Measurements from ENCODE around the gene SCTR.

- TF ChIP-seq, protein P1, sequence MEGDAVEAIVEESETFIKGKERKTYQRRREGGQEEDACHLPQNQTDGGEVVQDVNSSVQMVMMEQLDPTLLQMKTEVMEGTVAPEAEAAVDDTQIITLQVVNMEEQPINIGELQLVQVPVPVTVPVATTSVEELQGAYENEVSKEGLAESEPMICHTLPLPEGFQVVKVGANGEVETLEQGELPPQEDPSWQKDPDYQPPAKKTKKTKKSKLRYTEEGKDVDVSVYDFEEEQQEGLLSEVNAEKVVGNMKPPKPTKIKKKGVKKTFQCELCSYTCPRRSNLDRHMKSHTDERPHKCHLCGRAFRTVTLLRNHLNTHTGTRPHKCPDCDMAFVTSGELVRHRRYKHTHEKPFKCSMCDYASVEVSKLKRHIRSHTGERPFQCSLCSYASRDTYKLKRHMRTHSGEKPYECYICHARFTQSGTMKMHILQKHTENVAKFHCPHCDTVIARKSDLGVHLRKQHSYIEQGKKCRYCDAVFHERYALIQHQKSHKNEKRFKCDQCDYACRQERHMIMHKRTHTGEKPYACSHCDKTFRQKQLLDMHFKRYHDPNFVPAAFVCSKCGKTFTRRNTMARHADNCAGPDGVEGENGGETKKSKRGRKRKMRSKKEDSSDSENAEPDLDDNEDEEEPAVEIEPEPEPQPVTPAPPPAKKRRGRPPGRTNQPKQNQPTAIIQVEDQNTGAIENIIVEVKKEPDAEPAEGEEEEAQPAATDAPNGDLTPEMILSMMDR (conservative IDR thresholded peaks at IDR 0.05 in 1 of 2, IDR thresholded peaks at IDR 0.05 in 1 of 2; ENCODE audit: extremely low read depth in 1 of 2, insufficient read depth in 1 of 2, low read depth in 1 of 2, low read length in 2 of 2) = no peak
- no peak for TF ChIP-seq EZH2 (IDR thresholded peaks at IDR 0.05; ENCODE audit: borderline replicate concordance, low read length)
Measured at GRCh38 chr2:119393971-119394748, 130.1 kb downstream of the SCTR start.

Measured in mammary epithelial cell (primary cell).